K562 (cell line): ENCODE data around the gene TMC8. TPM values are rescaled to one million over a fixed set of nuclear protein-coding genes. Genes with fewer than 3 reads are reported as not detected.

Experiments used
- ARID1B ChIP-seq: fragments of 450-650 bp; IDR thresholded peaks from 2 replicates; pipeline ENCODE4 v1.6.1; 2016; ENCODE audit warnings: antibody characterized with exemption, mild to moderate bottlenecking, inconsistent platforms
- ATF1 ChIP-seq, 2 experiments: fragments of 450-650 bp in 1 of 2; IDR thresholded peaks; 2 replicates each; pipeline ENCODE4 v1.6.1; 2016; ENCODE audit warnings: missing compliant biosample characterization in 1 of 2, missing genetic modification characterization in 1 of 2
- ERF ChIP-seq: fragments of 450-650 bp; formaldehyde crosslinking; IDR thresholded peaks from 2 replicates; pipeline ENCODE4 v1.4.0; 2020; ENCODE audit warnings: mild to moderate bottlenecking, mixed read lengths
- GTF2A2 ChIP-seq: IDR thresholded peaks from 2 replicates; pipeline ENCODE4 v1.6.1; 2016; ENCODE audit warnings: mild to moderate bottlenecking, missing genetic modification characterization, missing compliant biosample characterization
- HCFC1 ChIP-seq: IDR thresholded peaks from 2 replicates; pipeline ENCODE4 v1.6.1; 2012; ENCODE audit warnings: low read depth, low read length, improper control_type of control experiment
- HOXB6 ChIP-seq: fragments of 250-450 bp; sonication (Bioruptor Pico); IDR thresholded peaks from 2 replicates; pipeline ENCODE4 v1.5.1; 2022; ENCODE audit warnings: mild to moderate bottlenecking, borderline replicate concordance
- NCOA4 ChIP-seq: fragments of 450-650 bp; IDR thresholded peaks from 2 replicates; pipeline ENCODE4 v1.6.1; 2018; ENCODE audit warnings: mild to moderate bottlenecking; ENCODE audit not compliant: partially characterized antibody
- NCOA6 ChIP-seq: fragments of 450-650 bp; IDR thresholded peaks from 2 replicates; pipeline ENCODE4 v1.6.1; 2017; ENCODE audit warnings: mild to moderate bottlenecking
- NEUROD1 ChIP-seq: fragments of 150-350 bp; IDR thresholded peaks from 2 replicates; pipeline ENCODE4 v1.6.1; 2014; ENCODE audit warnings: borderline replicate concordance, low read length, low read depth; ENCODE audit not compliant: partially characterized antibody
- NFE2 ChIP-seq: IDR thresholded peaks from 2 replicates; pipeline ENCODE4 v1.6.1; 2014; ENCODE audit warnings: antibody characterized with exemption, low read depth
- POLR2H ChIP-seq: IDR thresholded peaks from 2 replicates; pipeline ENCODE4 v1.6.1; 2016; ENCODE audit warnings: missing genetic modification characterization, low read depth, mild to moderate bottlenecking, control low read depth, missing compliant biosample characterization, moderate library complexity
- SIX5 ChIP-seq, 2 experiments: IDR thresholded peaks; 2 replicates each; pipeline ENCODE4 v1.6.1; 2011; ENCODE audit warnings: low read length in 2 of 2, borderline replicate concordance in 1 of 2, low read depth in 1 of 2, mild to moderate bottlenecking in 1 of 2, moderate library complexity in 1 of 2; ENCODE audit not compliant: insufficient read depth in 1 of 2
- THAP12 ChIP-seq: fragments of 250-450 bp; sonication (Bioruptor Pico); IDR thresholded peaks from 2 replicates; pipeline ENCODE4 v1.9.0; 2021; ENCODE audit warnings: mild to moderate bottlenecking, inconsistent platforms
- ZFP36 ChIP-seq: fragments of 150-350 bp; IDR thresholded peaks from 2 replicates; pipeline ENCODE4 v1.6.1; 2018; ENCODE audit warnings: low read length, low read depth; ENCODE audit not compliant: partially characterized antibody
- ZNF696 ChIP-seq: fragments of 250-450 bp; sonication (Bioruptor Pico); conservative IDR thresholded peaks from 2 replicates; pipeline ENCODE4 v1.4.0; 2020; ENCODE audit warnings: mild to moderate bottlenecking, moderate library complexity
- polyA plus RNA-seq, 8 experiments: library from polyadenylated mRNA; depleted of rRNA in 4 of 8; stranded (reverse) in 5 of 8; unstranded in 3 of 8; fragments of >200 nt; fragmentation: Nextera tagmentation in 2 of 8; fragmentation: Illumina TruSeq in 1 of 8; extraction: Ambion mirVana in 2 of 8; extraction: Trizol in 1 of 8; gene quantifications; 2 replicates each; pipeline versions ENCODE4 v1.2.1 to v1.2.3, GENCODE V29; 2011 to 2014; ENCODE audit warnings: inconsistent platforms in 1 of 8, missing spikeins in 1 of 8
- total RNA-seq, 7 experiments: library from RNA; depleted of rRNA in 6 of 7; stranded (reverse); fragments of >200 nt in 6 of 7; fragmentation: Illumina TruSeq in 2 of 7; extraction: Trizol in 2 of 7; gene quantifications; 2 replicates each; pipeline versions ENCODE4 v1.2.1 to v1.2.3, GENCODE V29; 2011 to 2021; ENCODE audit warnings: low replicate concordance in 1 of 7
- TF ChIP-seq, protein P1 (sequence below): fragments of 450-650 bp; formaldehyde crosslinking; IDR thresholded peaks from 2 replicates; pipeline ENCODE4 v1.4.0; 2022; ENCODE audit warnings: mild to moderate bottlenecking, moderate library complexity
- TF ChIP-seq, protein P2 (sequence below): fragments of 250-450 bp; sonication (Bioruptor Pico); IDR thresholded peaks from 2 replicates; pipeline ENCODE4 v1.4.0; 2020; ENCODE audit warnings: mild to moderate bottlenecking, moderate library complexity
- TF ChIP-seq, protein P3 (sequence below): sonication (generic); formaldehyde crosslinking; IDR thresholded peaks from 2 replicates; pipeline ENCODE4 v1.8.0; 2022; ENCODE audit warnings: missing genetic modification reagents, mild to moderate bottlenecking, moderate library complexity, borderline replicate concordance
- TF ChIP-seq, protein P4 (sequence below): sonication (generic); formaldehyde crosslinking; IDR thresholded peaks from 2 replicates; pipeline ENCODE4 v1.9.0; 2022; ENCODE audit warnings: mild to moderate bottlenecking, missing genetic modification reagents

Gene TMC8
- total and polyA plus RNA-seq, 9 of the 15 experiments (the other 6 are each of a cell fraction or from before 2014, with no cell fraction given) = 0.13 to 10.9 (median 2.8) TPM

GRCh38 chr17:78137392-78138203 lies 7.0 kb downstream of the TMC8 start (continued):
- TF ChIP-seq ZFP36 (no peak), NCOA6 (no peak), POLR2H (tag) (no peak), ZNF696 (CRISPR knock-in tag) (no peak), GTF2A2 (no peak), THAP12 (CRISPR knock-in tag) (peak; percentile 63; the same call in 1 of the 2 replicates), NFE2 (no peak; the same call in 1 of the 2 replicates), NEUROD1 (no peak), NCOA4 (no peak), SIX5 (IDR thresholded peaks at IDR 0.05; ENCODE audit: borderline replicate concordance in 1 of 2, insufficient read depth in 1 of 2, low read depth in 1 of 2, low read length in 2 of 2) (no peak), ERF (CRISPR knock-in tag) (no peak), ARID1B (peak; percentile 61; the same call in 1 of the 2 replicates), HCFC1 (0 out of 2 replicates have a peak, but pooled peaks have one; percentile 24), HOXB6 (CRISPR knock-in tag) (no peak), ATF1 (CRISPR knock-in tag; IDR thresholded peaks at IDR 0.05) (no peak), ATF1 (tag; IDR thresholded peaks at IDR 0.05) (peak; percentile 53; the same call in 1 of the 2 replicates)
- TF ChIP-seq, protein P1, sequence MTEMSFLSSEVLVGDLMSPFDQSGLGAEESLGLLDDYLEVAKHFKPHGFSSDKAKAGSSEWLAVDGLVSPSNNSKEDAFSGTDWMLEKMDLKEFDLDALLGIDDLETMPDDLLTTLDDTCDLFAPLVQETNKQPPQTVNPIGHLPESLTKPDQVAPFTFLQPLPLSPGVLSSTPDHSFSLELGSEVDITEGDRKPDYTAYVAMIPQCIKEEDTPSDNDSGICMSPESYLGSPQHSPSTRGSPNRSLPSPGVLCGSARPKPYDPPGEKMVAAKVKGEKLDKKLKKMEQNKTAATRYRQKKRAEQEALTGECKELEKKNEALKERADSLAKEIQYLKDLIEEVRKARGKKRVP (CRISPR knock-in tag) = no peak
- TF ChIP-seq, protein P2, sequence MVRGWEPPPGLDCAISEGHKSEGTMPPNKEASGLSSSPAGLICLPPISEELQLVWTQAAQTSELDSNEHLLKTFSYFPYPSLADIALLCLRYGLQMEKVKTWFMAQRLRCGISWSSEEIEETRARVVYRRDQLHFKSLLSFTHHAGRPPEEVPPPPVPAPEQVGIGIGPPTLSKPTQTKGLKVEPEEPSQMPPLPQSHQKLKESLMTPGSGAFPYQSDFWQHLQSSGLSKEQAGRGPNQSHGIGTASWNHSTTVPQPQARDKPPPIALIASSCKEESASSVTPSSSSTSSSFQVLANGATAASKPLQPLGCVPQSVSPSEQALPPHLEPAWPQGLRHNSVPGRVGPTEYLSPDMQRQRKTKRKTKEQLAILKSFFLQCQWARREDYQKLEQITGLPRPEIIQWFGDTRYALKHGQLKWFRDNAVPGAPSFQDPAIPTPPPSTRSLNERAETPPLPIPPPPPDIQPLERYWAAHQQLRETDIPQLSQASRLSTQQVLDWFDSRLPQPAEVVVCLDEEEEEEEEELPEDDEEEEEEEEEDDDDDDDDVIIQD (CRISPR knock-in tag) = no peak
- TF ChIP-seq, protein P3, sequence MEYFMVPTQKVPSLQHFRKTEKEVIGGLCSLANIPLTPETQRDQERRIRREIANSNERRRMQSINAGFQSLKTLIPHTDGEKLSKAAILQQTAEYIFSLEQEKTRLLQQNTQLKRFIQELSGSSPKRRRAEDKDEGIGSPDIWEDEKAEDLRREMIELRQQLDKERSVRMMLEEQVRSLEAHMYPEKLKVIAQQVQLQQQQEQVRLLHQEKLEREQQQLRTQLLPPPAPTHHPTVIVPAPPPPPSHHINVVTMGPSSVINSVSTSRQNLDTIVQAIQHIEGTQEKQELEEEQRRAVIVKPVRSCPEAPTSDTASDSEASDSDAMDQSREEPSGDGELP (CRISPR knock-in tag) = peak; percentile 80
- TF ChIP-seq, protein P4, sequence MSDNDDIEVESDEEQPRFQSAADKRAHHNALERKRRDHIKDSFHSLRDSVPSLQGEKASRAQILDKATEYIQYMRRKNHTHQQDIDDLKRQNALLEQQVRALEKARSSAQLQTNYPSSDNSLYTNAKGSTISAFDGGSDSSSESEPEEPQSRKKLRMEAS (CRISPR knock-in tag) = peak; percentile 85
